HG03432 (cell line): Measurements from ENCODE around the gene LSR.
"Not testable (repeated sequence)": the region's sequence is repeated elsewhere in the genome, so short reads cannot be mapped to it uniquely, and the experiment has no call there.

Experiments used
- ATAC-seq: cut with Tn5 transposase; IDR thresholded peaks from one replicate; pipeline ENCODE4 v1.9.1; 2021; ENCODE audit warnings: mild to moderate bottlenecking, moderate library complexity; ENCODE audit not compliant: unreplicated experiment

The LSR gene

DNA sequence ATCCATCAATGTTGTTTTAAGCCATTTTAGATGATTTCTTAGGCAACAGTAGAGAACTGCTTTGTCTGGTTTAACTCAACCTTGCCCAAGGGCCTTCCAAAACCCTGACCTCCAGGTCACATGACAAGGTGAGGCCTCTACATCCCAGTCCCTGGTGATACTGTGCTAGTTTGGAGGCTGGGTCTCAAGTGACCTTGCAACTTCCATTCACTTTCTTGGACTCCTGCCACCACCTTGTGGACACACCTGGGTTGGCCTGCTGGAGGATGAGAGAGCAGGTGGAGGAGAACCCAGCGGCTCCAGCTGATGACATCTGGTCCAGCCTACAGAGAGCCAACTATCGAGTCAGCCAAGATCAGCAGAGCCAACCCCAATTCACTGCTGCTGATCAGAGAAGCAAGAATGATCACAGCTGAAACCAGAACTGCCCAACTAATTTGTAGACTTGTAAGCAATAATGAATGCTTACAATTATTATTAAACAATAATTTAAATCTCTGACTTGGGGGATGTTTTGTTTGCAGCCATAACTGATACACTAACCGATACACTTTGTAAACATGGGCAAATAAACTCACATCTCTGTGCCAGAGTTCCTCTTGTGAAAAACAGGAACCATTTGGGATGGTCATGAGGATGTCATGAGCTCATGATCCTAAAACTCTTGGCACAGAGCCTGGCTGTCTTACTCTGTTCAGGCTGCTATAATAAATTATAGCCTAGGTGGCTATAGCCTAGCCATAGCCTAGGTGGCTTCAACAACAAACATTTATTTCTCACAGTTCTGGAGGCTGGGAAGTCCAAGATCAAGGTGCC is 31.8 kb upstream of the LSR start:
- ATAC-seq = no peak

DNA sequence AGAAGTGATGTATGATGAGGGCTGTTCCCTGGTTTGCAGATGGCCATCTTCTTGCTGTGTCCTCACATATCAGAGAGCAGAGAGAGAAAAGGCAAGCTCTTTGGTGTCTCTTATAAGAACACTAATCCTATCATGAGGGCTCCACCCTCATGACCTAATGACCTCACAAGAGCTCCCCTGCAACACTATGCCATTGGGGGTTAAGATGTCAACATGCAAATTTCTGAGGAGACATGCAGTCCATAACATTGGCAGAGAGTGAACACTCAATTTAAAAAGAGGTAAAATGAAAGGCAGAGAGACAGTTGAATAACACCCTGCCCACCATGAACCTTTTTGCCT is 31.2 kb upstream of the LSR start:
- no peak for ATAC-seq

DNA sequence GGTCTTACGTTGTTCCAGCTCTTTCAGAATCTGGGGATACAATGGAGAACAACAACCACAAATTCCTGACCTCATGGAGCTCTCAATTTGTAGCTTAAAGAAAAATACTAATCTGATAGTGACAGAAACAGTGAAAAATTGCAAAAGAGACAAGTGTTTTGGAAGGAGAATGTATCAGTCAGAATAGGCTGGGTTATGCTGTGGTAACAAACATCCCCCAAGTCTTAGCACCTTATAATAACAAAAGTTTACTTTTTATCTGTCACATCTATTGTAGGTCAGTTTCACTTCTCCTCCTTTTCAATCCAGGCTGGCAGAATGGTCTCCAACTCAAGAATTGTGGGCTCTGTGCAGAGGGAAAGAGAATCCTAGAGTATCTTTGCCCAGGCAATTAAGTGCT is 29.8 kb upstream of the LSR start:
- no peak for ATAC-seq

DNA sequence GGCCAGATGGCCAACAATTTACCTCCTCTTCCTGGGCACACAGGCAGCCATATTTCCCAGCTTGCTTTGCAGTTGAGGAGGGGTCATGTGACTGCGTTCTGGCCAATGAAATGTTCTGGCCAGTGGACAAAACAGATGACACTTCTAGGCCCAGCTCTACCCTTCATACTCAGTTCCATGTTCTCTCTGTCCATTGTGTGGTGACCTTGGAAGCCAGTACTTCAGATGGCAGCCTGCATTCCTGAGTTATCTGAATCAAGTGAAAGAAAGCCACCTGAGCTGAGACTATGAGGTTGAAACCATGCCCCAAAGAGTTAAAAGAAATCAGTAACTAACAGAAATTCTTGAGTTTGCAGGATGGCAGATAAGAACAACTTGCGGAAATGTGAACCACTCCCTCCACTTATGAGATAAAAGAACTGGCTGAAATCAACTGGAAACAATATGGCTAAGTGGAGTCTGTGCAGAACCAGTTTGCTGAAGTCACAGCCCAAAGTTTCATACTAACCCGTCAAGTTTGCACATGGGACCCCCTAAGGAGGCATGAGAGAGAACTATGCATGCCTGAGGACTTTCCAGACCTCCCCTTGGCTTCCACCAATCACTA is 28.4 kb upstream of the LSR start:
- ATAC-seq = no peak

DNA sequence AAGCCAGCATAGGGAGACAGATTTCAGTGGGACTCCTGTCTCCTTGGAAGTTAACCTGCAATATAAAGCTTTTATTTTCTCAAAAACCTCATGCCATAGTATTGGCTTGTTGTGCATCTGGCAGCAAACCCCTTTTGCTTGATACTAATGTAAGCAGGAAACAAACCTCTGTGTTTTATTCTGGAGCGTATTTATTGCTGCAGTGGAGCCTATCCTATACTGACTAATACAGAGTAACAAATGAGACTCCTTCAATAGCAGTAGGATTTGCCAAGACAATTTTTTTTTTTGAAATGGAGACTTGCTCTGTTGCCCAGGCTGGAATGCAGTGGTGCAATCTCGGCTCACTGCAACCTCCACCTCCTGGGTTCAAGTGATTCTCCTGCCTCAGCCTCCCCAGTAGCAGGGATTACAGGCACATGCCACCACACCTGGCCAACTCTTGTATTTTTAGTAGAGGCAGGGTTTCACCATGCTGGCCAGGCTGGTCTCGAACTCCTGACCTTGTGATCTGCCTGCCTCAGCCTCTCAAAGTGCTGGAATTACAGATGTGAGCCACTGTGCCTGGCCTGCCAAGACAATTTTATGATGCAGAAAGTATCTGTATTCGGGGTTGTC is 27.7 kb upstream of the LSR start:
- not testable (repeated sequence) for ATAC-seq

DNA sequence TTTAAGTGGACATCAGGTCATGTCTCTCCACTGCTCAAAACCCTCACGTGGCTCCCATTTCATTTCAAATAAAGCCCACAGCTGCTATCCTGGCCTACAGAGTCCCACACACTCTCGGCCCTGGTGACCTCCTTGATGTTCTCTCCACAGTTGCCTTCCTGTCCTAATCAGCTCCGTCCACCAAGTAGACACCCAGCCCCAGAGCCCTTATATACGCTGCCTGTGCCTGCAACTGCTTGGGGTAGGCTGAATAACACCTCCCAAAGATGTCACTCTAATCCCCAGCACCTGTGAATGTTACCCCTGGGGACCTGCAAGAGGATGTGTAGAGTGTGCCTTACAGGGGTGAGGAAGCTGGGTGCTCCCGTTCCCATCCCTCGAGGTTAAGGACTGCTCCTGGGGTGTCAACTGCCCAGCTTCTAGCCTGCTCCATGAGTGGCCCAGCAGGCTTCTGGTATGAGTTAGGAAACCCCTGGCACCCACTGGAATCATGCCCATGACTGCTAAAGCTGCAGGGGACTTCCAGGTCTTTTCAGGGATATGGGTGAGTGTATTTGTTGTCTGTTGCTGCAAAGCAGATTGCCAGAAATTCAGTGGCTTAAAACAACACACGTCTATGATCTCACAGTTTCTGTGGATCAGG is 26.3 kb upstream of the LSR start:
- no peak for ATAC-seq

DNA sequence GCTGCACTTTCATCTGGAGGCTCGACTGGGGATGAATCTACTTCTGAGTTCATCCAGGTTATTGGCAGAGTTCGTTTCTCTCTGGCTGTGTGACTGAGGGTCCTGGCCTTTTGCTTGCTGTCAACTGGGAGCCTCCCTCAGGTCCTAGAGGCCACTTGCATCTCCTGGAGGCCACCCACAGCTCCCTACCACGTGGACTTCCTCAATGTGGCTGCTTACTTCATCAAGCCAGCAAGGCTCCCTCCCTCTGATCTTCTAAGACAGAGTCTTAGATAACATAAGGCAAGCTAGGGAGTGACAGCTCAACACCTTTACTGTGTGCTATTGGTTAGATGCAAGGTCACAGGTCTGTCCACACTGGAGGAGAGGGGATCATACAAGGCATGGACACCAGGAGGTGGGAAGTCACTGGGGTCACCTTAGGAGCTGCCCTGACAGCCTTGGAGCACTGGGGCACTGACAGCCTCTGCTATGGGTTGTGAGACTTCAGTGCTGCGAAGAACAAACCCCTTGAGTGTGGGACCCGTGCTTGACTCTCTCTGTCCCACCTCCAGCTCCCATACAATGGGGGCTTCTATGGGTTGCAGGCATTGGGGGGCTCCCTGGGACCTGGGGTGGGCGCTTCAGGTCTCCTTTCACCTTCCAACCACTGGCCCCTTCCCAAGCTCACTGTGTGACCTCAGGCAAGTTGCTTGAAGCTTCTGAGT is 25.6 kb upstream of the LSR start:
- no peak for ATAC-seq

DNA sequence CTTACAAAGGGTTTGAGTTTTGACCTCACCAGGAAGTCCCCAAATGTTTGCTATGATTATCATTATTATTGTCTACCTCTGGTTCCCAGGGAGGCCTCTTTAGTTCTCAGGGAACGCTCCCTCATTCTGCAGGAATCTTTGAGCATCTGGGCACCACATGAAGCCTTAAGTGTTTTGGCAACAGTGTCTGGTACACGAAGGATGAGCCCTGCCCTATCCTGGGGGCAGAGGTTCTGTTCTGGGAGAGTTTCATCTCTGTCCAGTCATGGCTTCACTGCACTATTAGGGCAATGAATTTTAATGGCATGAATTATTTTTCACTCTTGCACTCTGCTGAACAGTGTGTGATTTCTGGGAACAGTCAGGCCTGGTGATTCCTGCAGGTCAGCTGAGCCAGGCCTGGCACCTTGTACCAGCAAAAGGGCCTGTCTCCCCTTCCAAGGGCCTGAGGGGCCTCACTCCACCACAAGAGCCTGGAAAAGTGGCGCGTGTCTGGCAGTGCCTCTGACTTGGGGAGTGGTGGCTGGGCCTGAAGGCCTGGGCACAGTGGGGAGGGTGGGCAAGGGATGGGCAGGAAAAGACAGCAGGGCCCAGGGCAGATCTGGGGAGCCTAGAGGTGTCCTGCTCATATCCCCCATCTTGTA is 24.8 kb upstream of the LSR start:
- no peak for ATAC-seq

DNA sequence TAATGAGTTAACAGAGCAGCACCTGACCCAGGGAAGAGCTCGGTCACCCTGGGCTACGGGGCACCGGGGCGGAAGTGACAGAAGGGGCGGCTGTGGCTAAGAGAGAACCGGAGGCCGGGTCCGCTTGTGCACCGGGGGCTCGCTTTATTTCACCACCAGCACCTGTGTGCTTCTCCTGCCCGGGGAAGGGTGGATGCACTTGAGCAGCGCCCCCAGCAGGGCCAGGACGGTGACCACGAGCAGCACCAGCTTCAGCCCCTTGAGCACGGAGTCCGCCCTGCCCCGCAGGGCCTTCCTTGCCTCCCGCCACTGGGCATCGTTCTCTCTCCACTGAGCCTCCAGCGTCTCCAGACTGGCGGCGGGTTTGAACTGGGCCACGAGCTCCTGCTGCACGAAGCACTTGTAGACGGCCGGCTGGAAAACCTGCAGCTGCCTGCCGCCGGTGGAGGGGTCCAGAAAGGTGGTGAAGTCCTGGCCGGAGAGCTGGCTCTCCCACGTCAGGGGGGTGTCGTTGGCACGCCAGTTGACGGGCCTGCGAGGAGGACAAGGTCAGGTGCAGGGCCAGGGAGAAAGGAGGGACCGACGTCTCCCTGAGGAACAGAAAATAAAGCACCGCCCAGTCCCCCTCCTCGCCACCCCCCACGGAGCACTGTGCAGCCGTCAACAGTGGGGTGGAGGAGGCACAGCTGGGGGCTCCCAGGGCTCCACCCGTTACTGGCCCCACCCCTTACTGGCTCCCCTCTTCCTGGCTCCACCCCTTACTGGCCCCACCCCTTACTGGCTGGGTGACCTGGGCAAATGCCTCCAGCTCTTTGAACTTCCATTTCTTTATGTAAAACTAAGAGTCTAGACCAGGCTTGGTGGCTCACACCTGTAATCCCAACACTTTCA is 23.9 kb upstream of the LSR start:
- ATAC-seq = no peak

DNA sequence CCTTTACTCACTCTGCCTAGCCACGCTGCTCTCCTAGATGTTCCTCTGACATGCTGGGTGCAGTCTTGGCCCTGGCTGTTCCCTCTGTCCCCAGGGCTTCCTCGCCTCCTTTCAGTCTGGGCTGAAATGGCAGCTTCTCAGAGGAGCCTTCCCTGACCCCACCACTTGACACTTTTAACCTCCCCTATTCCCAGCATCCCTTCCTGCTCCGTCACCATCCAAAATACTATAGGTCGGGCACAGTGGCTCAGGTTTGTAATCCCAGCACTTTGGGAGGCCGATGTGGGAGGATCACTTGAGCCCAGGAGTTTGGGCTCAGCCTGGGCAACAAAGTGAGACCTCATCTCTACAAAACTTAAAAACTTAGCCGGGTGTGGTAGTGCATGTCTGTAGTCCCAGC is 22.9 kb upstream of the LSR start:
- no peak for ATAC-seq

DNA sequence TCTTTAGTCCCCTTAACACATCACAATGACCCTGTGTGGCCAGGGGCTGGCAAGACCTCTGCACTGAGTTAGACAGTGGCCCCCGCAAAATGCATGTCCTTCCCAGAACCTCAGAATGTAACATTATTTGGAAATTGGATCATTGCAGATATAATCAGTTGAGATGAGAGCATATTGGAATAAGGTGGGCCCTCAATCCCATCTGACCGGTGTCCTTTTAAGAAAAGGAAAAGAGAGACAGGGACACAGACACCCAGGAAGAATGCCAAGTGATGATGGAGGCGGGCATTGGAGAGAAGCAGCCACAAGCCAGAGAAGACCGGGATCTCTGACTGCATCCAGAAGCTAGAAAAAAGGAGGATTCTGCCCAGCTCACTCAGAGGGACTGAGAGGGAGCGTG is 22.1 kb upstream of the LSR start:
- no peak for ATAC-seq

DNA sequence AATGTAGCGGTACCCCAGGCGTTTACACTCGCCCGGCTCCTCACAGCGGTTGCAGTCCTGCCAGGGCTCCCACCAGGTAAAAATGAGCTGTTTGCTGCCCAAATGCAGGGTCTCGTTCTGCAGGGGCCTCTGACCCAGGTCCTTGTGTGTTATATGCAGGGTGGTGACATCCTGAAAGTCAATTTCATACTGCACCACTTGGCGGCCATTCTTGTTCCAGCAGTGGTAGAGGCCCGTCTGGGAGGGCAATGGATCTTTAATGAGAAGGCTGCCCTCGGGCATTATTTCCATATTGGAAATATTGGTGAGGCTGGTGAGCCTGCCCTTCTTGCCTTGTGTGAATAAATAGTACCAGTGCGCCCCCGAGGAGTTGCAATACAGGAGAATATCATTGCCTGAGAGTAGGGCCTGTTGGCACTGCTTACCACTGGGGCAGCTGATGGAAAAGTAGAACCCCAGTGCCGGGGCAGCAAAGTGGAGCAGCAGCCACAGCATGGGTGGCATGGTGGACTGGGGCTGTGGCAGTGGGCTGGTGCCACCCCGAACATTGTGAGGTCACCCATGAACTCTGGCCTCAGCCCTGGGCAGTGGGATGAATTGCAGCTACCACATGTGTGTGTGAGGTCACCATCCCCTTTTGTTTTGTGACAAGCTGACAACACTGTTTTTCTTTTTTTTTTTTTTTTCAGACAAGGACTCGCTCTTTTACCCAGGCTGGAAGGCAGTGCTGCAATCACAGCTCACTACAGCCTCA is 20.4 kb upstream of the LSR start, which contains the start of gene FAM187B:
TSS of gene FAM187B (minus strand) at position 563 of the 754 bp plus-strand sequence. CDS start at position 504, 59 bp downstream.
- no peak for ATAC-seq

DNA sequence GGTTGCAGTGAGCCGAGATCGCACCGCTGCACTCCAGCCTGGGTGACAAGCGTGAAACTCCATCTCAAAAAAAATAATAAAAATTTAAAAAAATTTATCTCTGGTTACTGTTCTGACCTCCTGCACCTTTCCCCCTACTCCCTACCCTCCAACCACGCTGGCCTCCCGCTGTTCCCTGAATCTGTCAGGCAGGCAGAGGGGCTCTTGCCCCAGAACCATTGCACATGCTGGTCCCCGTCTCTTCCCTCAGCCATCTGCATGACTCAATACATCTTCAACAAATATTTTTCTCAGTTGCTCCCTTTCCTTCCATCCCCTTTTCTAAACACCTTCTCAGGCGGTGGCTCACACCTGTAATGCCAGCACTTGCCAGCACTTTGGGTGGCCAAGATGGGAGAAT is 19.2 kb upstream of the LSR start:
- ATAC-seq = no peak

DNA sequence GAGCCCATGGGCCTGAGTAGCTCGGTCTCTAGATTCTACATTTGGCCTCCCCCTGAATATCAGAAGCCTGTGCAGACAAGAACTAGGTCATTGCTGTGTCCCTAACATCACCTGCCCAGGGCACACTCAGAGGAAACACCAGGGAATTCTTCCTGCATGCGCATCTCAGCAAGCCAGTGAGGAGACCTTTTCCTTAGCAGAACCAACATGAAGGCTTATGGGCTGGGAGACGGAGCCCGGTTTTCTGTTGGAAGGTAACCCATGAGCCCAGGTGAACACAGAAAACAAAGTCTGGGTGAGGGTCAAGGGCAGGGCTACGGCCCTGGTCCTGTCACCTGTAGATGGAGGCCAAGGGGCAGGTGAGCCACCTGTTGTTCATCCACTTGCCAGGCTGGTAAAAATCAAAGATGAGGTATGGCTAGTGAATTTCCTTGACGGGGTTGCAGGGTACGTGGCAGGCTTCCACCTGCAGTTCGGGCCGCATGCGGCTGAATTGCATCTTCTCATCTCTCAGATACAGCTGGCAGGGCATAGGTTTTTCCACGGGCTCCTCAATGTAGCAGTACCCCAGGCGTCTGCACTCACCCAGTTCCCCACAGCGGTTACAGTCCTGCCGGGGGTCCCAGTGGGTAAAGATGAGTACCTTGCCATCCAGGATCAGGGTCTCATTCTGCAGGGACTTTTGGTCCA is 16.7 kb upstream of the LSR start:
- no peak for ATAC-seq

DNA sequence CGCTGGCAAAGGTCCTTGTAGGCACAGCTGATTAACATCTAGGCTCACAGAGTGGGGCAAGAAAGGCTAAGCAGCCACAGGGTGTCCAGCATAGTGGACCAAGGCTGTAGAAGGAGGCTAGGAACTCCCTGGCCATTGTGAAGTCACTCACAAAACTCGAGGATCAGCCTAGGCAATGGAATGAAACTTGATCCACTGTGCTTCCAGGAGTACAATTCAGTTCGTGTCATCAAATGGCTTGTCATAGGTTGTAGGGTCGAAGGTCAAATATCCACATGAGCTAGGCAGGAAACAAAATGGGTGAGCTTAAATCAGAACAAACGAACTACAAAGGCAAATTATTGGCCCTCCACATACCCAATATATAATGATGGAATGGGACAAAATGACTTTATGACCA is 15.9 kb upstream of the LSR start:
- ATAC-seq = no peak

DNA sequence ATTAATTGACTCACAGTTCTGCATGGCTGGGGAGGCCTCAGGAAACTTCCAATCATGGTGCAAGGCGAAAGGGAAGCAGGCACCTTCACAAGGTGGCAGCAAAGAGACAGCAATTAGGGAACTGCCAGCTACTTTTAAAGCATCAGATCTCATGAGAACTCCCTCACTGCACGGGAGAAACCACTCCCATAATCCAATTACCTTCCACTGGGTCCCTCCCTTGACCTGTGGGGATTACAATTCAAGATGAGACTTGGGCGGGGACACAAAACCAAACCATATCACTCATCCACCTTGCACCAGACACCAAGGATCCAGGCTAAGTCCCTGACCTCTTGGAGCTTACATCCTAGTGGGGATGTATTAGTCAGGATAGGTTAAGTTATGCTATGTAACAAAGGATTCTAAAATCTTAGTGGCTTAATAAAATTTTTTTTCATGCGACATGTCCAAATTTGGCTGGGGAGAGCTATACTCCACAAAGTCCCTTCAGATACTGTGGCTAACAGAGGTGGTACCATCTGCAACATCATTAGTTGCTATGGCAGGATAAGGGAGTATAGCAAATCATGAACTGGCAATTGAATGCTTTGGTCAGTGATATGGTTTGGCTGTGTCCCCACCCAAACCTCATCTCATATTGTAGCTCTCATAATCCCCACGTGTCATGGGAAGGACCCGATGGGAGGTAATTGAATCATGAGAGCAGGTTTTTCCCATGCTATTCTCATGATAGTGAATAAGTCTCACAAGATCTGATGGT is 12.0 kb upstream of the LSR start:
- ATAC-seq = no peak

DNA sequence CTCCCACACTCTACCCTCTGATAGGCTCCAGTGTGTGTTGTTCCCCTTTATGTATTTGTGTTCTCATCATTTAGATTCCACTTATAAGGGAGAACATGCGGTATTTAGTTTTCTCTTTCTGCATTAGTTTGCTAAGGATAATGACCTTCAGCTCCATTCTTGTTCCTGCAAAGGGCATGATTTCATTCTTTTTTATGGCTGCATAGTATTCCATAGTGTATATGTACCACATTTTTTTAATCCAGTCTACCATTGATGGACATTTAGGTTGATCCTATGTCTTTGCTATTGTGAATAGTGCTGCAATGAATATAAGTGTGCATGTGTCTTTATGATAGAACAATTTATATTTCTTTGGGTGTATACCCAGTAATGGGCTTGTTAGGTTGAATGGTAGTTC is 9.2 kb upstream of the LSR start:
- ATAC-seq = not testable (repeated sequence)

DNA sequence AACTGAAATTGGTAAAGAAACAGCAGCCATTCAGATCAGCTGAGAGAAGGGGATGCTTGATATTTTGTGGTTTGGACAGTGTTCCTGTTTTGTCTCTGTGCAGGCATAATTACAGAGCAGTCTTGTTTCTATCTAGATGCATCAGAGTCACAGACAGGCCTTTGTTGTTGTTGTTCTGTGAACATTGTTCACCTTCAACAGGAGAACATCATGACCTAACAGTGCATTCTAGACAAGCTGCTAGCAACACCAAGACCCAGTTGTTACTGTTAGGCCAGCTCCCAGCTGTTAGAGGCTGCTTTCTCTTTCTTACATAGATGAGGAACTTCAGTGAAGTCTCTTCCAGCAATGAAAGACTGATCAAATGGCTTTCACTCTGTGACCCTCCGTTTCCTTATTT is 8.5 kb upstream of the LSR start:
- ATAC-seq = no peak
